ENCODE results near the gene PCBD2. TPM values are rescaled to one million over a fixed set of nuclear protein-coding genes. Genes with fewer than 3 reads are reported as not detected.

PCBD2 gene
- total RNA-seq, 1 donor from 2014 or later = 7.6 TPM

- Histone ChIP-seq H3K27me3 (no peaks in the 10 kb centered on the region), H3K4me1 (no peaks in the 10 kb centered on the region), H3K27ac (no peak overlapping the region), H3K9me3 (no peaks in the 10 kb centered on the region), H3K4me3 (no peak overlapping the region), H3K36me3 (peaks cover 12 to 23% of the 10 kb centered on the region in 2 donors)
- TF ChIP-seq CTCF (IDR thresholded peaks at IDR 0.05) = no peak
- DNase-seq (ENCODE audit: low spot score in 2 of 2) = no peak
- intact Hi-C loops (cut with DNase I) = no loop called here
Measured at GRCh38 chr5:134887593-134888159, 17.3 kb upstream of the PCBD2 start.

GRCh38 chr5:134889335-134889734 lies 15.6 kb upstream of the PCBD2 start:
- TF ChIP-seq CTCF (IDR thresholded peaks at IDR 0.05) = no peak
- H3K4me1 ChIP-seq = no peaks in the 10 kb centered on the region
- no peak overlapping the region for H3K4me3 ChIP-seq
- no peaks in the 10 kb centered on the region for H3K9me3 ChIP-seq
- no peak overlapping the region for H3K27ac ChIP-seq
- intact Hi-C loops (cut with DNase I) = no loop called here
- H3K36me3 ChIP-seq = peaks cover 12 to 29% of the 10 kb centered on the region in 2 donors
- no peak for DNase-seq (ENCODE audit: low spot score in 2 of 2)
- no peaks in the 10 kb centered on the region for H3K27me3 ChIP-seq

DNA sequence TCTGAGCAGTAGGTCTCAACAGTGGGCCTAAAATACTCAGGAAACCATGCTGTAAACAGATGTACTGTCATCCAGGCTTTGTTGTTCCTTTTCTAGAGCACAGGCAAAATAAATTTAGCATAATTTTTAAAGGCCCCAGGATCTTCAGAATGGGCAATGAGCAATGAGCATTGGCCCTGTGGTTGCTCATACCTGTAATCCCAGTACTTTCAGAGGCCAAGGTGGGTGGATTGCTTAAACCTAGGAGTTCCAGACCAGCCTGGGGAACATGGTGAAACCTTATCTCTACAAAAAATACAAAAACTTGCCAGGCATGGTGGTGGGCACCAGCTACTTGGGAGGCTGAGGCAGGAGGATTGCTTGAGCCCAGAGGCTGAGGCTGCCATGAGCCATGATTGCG lies 13.5 kb upstream of the PCBD2 start:
- Histone ChIP-seq H3K36me3 (peaks cover 17 to 47% of the 10 kb centered on the region in 2 donors), H3K4me1 (no peaks in the 10 kb centered on the region), H3K27me3 (no peaks in the 10 kb centered on the region), H3K9me3 (no peaks in the 10 kb centered on the region), H3K27ac (no peak overlapping the region), H3K4me3 (no peak overlapping the region)
- TF ChIP-seq CTCF (IDR thresholded peaks at IDR 0.05) = no peak
- no peak for DNase-seq (ENCODE audit: low spot score in 2 of 2)
- intact Hi-C loops (cut with DNase I) = no loop called here

GRCh38 chr5:134892282-134892681 lies 12.6 kb upstream of the PCBD2 start:
- no peak for TF ChIP-seq CTCF (IDR thresholded peaks at IDR 0.05)
- H3K27me3 ChIP-seq = no peaks in the 10 kb centered on the region
- no peak overlapping the region for H3K4me3 ChIP-seq
- DNase-seq (ENCODE audit: low spot score in 2 of 2) = no peak
- intact Hi-C loops (cut with DNase I) = no loop called here
- H3K9me3 ChIP-seq = no peaks in the 10 kb centered on the region
- H3K4me1 ChIP-seq = no peaks in the 10 kb centered on the region
- H3K36me3 ChIP-seq = peaks cover 23 to 52% of the 10 kb centered on the region in 2 donors
- H3K27ac ChIP-seq = no peak overlapping the region

DNA sequence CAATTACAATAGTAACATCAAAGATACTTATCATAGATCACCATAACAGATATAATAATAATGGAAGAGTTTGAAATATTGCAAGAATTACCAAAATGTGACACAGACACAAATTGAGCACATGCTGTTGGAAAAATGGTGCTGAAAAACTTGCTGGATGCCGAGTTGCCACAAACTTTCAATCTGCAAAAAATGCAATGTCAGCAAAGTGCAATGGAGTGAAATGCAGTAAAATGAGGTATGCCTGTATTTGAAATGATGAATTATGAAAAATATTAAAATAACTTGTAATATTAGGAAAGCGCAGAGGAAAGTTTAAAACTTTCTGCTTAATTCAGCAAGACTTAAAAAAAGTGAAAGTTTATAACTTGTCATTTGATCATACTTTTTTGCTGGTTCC lies 12.0 kb upstream of the PCBD2 start:
- no peak for DNase-seq (ENCODE audit: low spot score in 2 of 2)
- Histone ChIP-seq H3K27me3 (no peaks in the 10 kb centered on the region), H3K36me3 (peaks cover 23 to 54% of the 10 kb centered on the region in 2 donors), H3K4me3 (no peak overlapping the region), H3K27ac (no peak overlapping the region), H3K9me3 (no peaks in the 10 kb centered on the region), H3K4me1 (no peaks in the 10 kb centered on the region)
- no peak for TF ChIP-seq CTCF (IDR thresholded peaks at IDR 0.05)
- intact Hi-C loops (cut with DNase I) = no loop called here
